Amniotic epithelial cell (primary cell): ENCODE data around the gene FTSJ1.

Experiments
- DNase-seq: peaks from one replicate; pipeline ENCODE4 v3.0.0-alpha.2; 2010; ENCODE audit warnings: low read depth

FTSJ1 gene

DNA sequence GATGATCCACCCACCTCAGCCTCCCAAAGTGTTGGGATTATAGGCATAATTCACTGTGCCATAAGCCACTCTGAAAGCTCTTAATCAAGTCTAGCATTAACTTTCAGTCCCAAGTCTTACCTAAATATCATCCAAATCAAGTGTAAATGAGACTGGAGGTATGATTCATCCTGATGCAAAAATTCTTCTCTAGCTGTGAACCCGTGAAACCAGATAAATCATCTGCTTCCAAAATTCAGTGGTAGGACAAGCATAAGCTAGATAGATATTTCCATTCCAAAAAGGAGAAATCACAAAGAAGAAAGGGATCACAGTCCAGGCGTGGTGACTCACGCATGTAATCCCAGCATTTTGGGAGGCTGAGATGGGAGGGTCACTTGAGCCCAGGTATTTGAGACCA lies 54.7 kb downstream of the FTSJ1 start:
- no peak for DNase-seq

DNA sequence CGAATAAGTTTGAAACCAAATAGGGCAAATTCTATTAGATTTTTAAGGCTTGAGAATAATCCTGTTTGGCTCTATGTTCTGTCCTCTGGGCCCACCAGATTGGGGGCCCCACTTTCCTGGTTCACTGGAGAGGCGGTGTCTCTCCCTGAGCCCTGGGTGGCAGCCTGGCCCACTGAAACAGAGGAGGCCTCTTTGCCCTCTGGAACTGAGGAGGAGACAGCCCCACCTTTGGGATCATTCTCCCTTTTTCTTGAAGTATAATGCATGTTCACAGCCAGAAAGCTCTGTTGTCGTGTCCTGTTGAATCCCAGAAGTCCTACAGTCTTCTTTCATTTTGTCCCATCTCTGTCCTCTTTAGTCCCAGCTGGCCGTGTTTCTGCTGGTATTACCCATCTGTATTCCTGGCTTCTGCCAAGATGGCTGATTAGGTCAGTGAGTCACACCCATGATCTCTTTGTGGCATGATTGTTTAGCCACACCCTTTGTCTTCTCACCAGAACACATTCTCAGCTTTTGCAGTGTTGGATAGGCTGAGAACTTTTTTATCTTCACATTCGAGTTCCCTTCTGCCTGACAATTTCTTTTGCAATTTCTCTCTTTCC lies 55.5 kb downstream of the FTSJ1 start:
- peak; percentile 82 for DNase-seq

DNA sequence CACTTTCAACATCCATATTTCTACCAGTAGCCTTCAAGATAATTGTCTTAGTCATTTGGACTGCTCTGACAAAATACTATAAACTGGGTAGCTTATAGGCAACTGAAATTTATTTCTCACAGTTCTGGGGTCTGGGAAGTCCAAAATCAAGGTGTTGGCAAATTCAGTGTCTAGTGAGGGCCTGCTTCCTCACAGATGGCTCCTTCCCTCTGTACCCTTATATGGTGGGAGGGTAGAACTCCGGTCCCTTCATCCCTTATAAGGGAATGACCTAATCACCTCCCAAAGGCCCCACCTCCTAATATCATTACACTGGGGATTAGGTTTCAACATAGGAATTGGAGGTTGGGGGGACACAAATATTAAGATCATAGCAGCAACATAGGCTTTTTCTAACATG lies 56.2 kb downstream of the FTSJ1 start:
- peak; percentile 41 for DNase-seq

DNA sequence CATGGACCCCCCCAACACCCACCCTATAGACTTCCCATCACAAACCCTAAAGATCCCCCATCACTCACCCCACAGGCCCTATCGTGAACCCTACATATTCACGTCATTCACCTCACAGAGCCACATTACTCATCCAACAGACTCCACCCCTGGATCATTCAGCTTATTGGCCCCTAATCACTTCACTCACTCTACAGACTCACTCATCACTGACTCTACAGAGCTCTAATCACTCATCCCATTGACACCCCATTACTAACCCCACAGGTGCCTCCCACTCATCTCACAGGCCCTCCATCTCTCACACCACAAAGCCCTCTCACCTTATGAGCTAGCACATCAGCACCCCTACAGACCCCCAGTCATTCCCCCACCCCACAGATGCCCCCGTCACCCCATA lies 57.2 kb downstream of the FTSJ1 start:
- no peak for DNase-seq
